GM10847 (cell line): Measurements from ENCODE around the gene SMAD5.

Source experiments
- POLR2A ChIP-seq: IDR thresholded peaks from 2 replicates; pipeline ENCODE4 v1.6.1; 2011; ENCODE audit not compliant: insufficient read length; ENCODE audit errors: extremely low read depth

Gene SMAD5

GRCh38 chr5:136134653-136135052 lies 2.0 kb downstream of the SMAD5 start:
- TF ChIP-seq POLR2A = no peak

GRCh38 chr5:136135536-136135935 lies 2.9 kb downstream of the SMAD5 start:
- TF ChIP-seq POLR2A = no peak

GRCh38 chr5:136137497-136138220 lies 5.0 kb downstream of the SMAD5 start:
- no peak for TF ChIP-seq POLR2A

- TF ChIP-seq POLR2A = no peak
Measured at GRCh38 chr5:136141561-136141960, 8.9 kb downstream of the SMAD5 start.

- TF ChIP-seq POLR2A = no peak
Measured at GRCh38 chr5:136143312-136143711, 10.7 kb downstream of the SMAD5 start.

- TF ChIP-seq POLR2A = no peak
Measured at GRCh38 chr5:136143763-136144162, 11.1 kb downstream of the SMAD5 start.

- no peak for TF ChIP-seq POLR2A
Measured at GRCh38 chr5:136145030-136145429, 12.4 kb downstream of the SMAD5 start.

- TF ChIP-seq POLR2A = no peak
Measured at GRCh38 chr5:136146201-136146600, 13.6 kb downstream of the SMAD5 start.

- no peak for TF ChIP-seq POLR2A
Measured at GRCh38 chr5:136147632-136148031, 15.0 kb downstream of the SMAD5 start.

- no peak for TF ChIP-seq POLR2A
Measured at GRCh38 chr5:136149891-136150290, 17.2 kb downstream of the SMAD5 start.

- TF ChIP-seq POLR2A = no peak
Measured at GRCh38 chr5:136153581-136154236, 21.1 kb downstream of the SMAD5 start.

- TF ChIP-seq POLR2A = no peak
Measured at GRCh38 chr5:136155078-136155477, 22.4 kb downstream of the SMAD5 start.

GRCh38 chr5:136155761-136156160 lies 23.1 kb downstream of the SMAD5 start:
- TF ChIP-seq POLR2A = no peak

GRCh38 chr5:136157514-136157913 lies 24.9 kb downstream of the SMAD5 start:
- TF ChIP-seq POLR2A = no peak

- no peak for TF ChIP-seq POLR2A
Measured at GRCh38 chr5:136159457-136159856, 26.8 kb downstream of the SMAD5 start.

- no peak for TF ChIP-seq POLR2A
Measured at GRCh38 chr5:136162008-136162407, 29.4 kb downstream of the SMAD5 start.

GRCh38 chr5:136164226-136164625 lies 31.6 kb downstream of the SMAD5 start:
- no peak for TF ChIP-seq POLR2A
